ENCODE data around the gene QRICH1.

The QRICH1 gene

DNA sequence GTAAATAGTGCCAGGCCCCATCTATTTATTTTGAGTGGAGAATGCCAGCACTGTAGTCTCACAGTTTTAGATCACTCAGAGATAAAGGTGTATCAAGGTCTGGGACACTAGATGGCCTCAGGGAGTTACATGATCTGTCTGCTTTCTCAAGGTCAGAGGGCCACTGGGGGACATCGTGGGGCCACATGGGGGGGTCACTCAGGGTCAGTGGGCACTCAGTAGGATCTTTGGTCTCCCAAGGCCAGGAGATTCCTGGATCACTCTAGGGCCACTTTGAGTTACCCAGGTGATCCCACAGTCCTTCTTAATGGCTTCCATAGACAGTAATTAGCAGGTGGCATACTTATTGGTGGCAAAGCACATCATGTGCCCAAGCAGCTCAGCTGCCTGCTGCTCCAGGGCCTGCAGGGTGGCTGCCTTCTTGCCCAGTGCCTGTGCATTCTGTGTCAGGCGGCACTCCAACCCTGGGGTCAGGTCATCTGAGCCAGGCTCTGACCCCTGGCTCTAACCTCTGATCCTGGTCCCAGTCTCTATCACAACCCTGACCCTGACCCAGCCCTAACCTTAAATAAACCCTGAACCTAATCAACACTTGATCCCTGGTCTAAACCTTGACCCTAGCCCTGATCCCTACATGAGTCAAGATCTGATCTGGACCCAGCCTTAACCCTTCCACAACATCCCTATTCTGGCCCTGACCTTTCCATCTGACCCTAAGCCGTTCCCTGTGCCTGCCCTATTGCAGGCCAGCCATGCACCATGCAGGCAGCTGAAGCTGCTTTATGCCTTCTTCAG lies 40.8 kb upstream of the QRICH1 start:
- no peaks in the 10 kb centered on the region for H3K4me1 ChIP-seq (ENCODE audit: low read depth, poor library complexity, severe bottlenecking)
- no peak overlapping the region for H3K27ac ChIP-seq
- no peak overlapping the region for H2AFZ ChIP-seq (ENCODE audit: low read depth)
- no peaks in the 10 kb centered on the region for H3K79me2 ChIP-seq (ENCODE audit: insufficient read depth, low read depth)
- no peak overlapping the region for H3K4me2 ChIP-seq
- H4K20me1 ChIP-seq (ENCODE audit: insufficient read depth): no peaks in the 10 kb centered on the region
- TF ChIP-seq, protein P1, sequence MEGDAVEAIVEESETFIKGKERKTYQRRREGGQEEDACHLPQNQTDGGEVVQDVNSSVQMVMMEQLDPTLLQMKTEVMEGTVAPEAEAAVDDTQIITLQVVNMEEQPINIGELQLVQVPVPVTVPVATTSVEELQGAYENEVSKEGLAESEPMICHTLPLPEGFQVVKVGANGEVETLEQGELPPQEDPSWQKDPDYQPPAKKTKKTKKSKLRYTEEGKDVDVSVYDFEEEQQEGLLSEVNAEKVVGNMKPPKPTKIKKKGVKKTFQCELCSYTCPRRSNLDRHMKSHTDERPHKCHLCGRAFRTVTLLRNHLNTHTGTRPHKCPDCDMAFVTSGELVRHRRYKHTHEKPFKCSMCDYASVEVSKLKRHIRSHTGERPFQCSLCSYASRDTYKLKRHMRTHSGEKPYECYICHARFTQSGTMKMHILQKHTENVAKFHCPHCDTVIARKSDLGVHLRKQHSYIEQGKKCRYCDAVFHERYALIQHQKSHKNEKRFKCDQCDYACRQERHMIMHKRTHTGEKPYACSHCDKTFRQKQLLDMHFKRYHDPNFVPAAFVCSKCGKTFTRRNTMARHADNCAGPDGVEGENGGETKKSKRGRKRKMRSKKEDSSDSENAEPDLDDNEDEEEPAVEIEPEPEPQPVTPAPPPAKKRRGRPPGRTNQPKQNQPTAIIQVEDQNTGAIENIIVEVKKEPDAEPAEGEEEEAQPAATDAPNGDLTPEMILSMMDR (conservative IDR thresholded peaks at IDR 0.05; ENCODE audit: low read depth, low read length): no peak
- no peaks in the 10 kb centered on the region for H3K27me3 ChIP-seq (ENCODE audit: insufficient read depth, low read depth)
- no peak overlapping the region for H3K4me3 ChIP-seq (IDR thresholded peaks at IDR 0.05; ENCODE audit: insufficient read depth, low read depth, low read length)
- no peaks in the 10 kb centered on the region for H3K36me3 ChIP-seq (ENCODE audit: insufficient read depth)
- no peak overlapping the region for H3K9ac ChIP-seq

DNA sequence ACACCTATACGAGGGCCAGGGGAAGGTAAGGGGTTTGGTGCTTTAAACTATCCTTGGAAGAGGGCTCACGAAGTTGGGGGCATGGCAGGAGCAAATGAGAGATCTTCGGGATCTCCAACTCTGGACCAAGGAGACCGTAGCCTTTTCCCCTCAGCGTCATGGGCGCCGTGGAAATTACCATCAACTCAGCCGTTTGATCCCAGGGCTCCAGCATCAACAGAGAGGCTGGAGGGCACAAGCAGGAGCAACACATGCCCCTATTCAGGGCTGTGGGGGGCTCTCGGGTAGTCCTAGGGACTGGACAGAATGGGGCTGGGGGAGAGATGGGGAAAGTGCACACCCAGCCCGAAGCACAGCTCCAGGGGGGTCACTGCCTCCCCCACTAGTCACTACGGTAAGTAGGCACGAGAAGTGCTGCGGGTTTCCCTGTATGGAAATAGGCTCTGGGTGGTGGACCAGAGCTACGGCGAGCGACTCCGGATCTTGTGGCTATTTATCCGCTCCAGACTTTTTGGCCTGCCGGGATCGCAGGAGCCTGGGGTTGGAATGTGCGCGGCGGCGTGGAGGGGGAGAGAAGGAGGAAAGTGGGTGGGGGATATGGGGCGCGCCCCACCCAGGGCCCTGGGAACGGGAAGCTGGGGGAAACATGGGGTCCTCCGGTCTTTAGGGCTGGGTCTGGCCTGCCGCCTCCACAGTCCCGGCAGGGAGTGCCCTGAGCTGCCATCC lies 39.5 kb upstream of the QRICH1 start:
- Histone ChIP-seq H3K4me2 (no peak overlapping the region), H3K9ac (no peak overlapping the region)

DNA sequence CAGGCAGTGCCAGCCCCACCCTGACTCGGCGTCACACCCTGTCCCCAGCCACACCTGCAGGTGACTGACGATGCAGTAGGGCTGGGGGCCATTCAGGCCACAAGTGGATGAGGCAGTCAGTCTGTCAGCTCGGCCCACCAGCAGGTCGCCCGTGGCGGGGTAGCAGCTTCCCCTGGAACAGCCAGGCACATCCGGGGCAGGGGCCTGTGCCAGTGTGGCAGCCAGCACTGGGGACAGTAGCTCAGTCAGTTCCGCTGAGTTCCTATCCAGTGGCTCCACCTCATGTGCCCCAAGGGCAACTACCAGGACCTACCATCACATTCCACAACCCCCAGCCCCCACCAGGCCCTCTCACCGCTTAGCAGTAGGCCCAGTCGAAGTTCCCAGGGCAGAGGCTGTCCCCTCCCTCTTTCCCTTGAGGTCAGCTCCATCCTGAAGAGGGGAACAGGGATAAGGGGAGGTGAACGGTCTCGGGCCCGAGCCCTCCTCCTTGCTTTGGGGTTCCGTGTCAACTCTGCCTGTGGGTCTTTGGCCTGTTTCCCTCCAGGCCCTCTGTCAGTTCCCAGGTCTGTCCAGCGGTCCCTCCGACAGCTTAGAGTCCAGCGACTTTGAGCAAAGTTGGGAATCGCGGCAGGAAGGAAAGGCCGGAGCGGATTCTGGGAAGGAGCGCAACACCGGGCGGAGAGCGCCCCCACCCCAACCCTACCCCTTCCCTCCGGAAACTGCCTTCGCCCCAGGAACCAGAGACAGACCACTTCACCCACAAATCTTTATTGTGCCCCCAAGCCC lies 38.8 kb upstream of the QRICH1 start, which contains the start of gene LAMB2:
Gene LAMB2, minus strand, starts transcription at position 614 of the 789 bp plus-strand sequence. Its CDS starts 183 bp downstream, at position 431.
- H3K4me3 ChIP-seq (IDR thresholded peaks at IDR 0.05; ENCODE audit: insufficient read depth, low read depth, low read length): no peak within 1 kb of the TSS
- no peaks in the 10 kb centered on the region for H3K4me1 ChIP-seq (ENCODE audit: low read depth, poor library complexity, severe bottlenecking)
- H4K20me1 ChIP-seq (ENCODE audit: insufficient read depth): no peaks in the 10 kb centered on the region
- H3K27ac ChIP-seq: no peak within 1 kb of the TSS
- no peaks in the 10 kb centered on the region for H3K79me2 ChIP-seq (ENCODE audit: insufficient read depth, low read depth)
- no peaks in the 10 kb centered on the region for H3K27me3 ChIP-seq (ENCODE audit: insufficient read depth, low read depth)
- TF ChIP-seq, protein P1 (conservative IDR thresholded peaks at IDR 0.05; ENCODE audit: low read depth, low read length): no peak
- H3K9ac ChIP-seq: no peak within 1 kb of the TSS
- H3K4me2 ChIP-seq: no peak within 1 kb of the TSS
- H2AFZ ChIP-seq (ENCODE audit: low read depth): no peak within 1 kb of the TSS
- no peaks in the 10 kb centered on the region for H3K36me3 ChIP-seq (ENCODE audit: insufficient read depth)

More for the DNA sequence above, 39.5 kb upstream of the QRICH1 start:
- TF ChIP-seq, protein P1 (conservative IDR thresholded peaks at IDR 0.05; ENCODE audit: low read depth, low read length): no peak
- Histone ChIP-seq H3K36me3 (ENCODE audit: insufficient read depth) (no peaks in the 10 kb centered on the region), H3K4me1 (ENCODE audit: low read depth, poor library complexity, severe bottlenecking) (no peaks in the 10 kb centered on the region), H2AFZ (ENCODE audit: low read depth) (no peak overlapping the region), H4K20me1 (ENCODE audit: insufficient read depth) (no peaks in the 10 kb centered on the region), H3K27me3 (ENCODE audit: insufficient read depth, low read depth) (no peaks in the 10 kb centered on the region), H3K4me3 (IDR thresholded peaks at IDR 0.05; ENCODE audit: insufficient read depth, low read depth, low read length) (no peak overlapping the region), H3K27ac (no peak overlapping the region), H3K79me2 (ENCODE audit: insufficient read depth, low read depth) (no peaks in the 10 kb centered on the region)

DNA sequence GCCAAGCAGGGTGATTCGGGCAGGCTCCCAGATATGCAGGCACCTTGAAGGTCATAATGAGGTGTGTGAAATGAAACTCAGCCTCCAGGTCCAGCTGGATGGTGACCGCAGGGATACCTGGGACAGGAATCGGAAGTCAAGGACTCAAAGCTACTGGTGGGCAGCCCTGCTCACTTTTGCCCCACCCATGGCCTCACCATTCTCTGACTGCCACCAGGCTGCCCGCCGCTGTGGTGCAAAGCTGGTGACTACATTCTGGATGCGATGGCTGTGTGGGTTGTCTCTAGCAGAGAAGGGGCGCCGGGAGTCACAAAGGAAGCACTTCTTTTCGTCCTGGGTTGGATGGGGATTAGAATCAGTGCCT lies 38.2 kb upstream of the QRICH1 start:
- H3K27me3 ChIP-seq (ENCODE audit: insufficient read depth, low read depth): no peaks in the 10 kb centered on the region
- TF ChIP-seq, protein P1 (conservative IDR thresholded peaks at IDR 0.05; ENCODE audit: low read depth, low read length): no peak
- H4K20me1 ChIP-seq (ENCODE audit: insufficient read depth): no peaks in the 10 kb centered on the region
- no peaks in the 10 kb centered on the region for H3K4me1 ChIP-seq (ENCODE audit: low read depth, poor library complexity, severe bottlenecking)
- H3K4me2 ChIP-seq: no peak overlapping the region
- no peaks in the 10 kb centered on the region for H3K79me2 ChIP-seq (ENCODE audit: insufficient read depth, low read depth)
- H3K36me3 ChIP-seq (ENCODE audit: insufficient read depth): no peaks in the 10 kb centered on the region
- H3K9ac ChIP-seq: no peak overlapping the region
- no peak overlapping the region for H3K4me3 ChIP-seq (IDR thresholded peaks at IDR 0.05; ENCODE audit: insufficient read depth, low read depth, low read length)
- no peak overlapping the region for H2AFZ ChIP-seq (ENCODE audit: low read depth)
- no peak overlapping the region for H3K27ac ChIP-seq

Data from KMS-11 (cell line).